ENCODE results near the gene HBG2. TPM values are rescaled to one million over a fixed set of nuclear protein-coding genes. Genes with fewer than 3 reads are reported as not detected.
A peak's percentile ranks its signal among the peaks of the same experiment; 100 is the strongest.

Gene HBG2
- total and polyA plus RNA-seq, 9 of the 15 experiments (the other 6 are each of a cell fraction or from before 2014, with no cell fraction given): 1,626 to 58,619 (median 10,515) TPM

DNA sequence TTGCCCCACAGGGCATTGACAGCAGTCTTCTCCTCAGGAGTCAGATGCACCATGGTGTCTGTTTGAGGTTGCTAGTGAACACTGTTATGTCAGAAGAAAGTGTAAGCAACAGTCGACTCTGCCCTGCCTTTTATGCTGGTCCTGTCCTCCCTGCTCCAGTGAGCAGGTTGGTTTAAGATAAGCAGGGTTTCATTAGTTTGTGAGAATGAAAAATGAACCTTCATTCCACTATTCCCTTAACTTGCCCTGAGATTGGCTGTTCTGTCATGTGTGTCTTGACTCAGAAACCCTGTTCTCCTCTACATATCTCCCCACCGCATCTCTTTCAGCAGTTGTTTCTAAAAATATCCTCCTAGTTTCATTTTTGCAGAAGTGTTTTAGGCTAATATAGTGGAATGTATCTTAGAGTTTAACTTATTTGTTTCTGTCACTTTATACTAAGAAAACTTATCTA lies 20.2 kb downstream of the HBG2 start, which contains the start of gene HBD (continued):
- TF ChIP-seq ZBTB12 (CRISPR knock-in tag; IDR thresholded peaks at IDR 0.05): no peak
- no peak for TF ChIP-seq ZNF764 (CRISPR knock-in tag; IDR thresholded peaks at IDR 0.05; ENCODE audit: low read depth)
- TF ChIP-seq HDAC3 (IDR thresholded peaks at IDR 0.05; ENCODE audit: borderline replicate concordance, partially characterized antibody): peak; percentile 39
- no peak for TF ChIP-seq TRIM25 (IDR thresholded peaks at IDR 0.05; ENCODE audit: borderline replicate concordance)
- no peak for TF ChIP-seq RBM34 (IDR thresholded peaks at IDR 0.05; ENCODE audit: borderline replicate concordance, insufficient read depth, low read length)
- no peak for TF ChIP-seq NELFE (IDR thresholded peaks at IDR 0.05; ENCODE audit: insufficient read depth, insufficient read length)
- TF ChIP-seq XRCC4 (IDR thresholded peaks at IDR 0.05; ENCODE audit: extremely low read depth, insufficient read depth, insufficient read length): no peak
- TF ChIP-seq, protein P1, sequence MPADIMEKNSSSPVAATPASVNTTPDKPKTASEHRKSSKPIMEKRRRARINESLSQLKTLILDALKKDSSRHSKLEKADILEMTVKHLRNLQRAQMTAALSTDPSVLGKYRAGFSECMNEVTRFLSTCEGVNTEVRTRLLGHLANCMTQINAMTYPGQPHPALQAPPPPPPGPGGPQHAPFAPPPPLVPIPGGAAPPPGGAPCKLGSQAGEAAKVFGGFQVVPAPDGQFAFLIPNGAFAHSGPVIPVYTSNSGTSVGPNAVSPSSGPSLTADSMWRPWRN (IDR thresholded peaks at IDR 0.05; ENCODE audit: low read depth): no peak
- 0 out of 2 replicates have a peak, but pooled peaks have one; percentile 11 for TF ChIP-seq ATF4 (CRISPR knock-in tag; IDR thresholded peaks at IDR 0.05)
- no peak for TF ChIP-seq FOXK1 (CRISPR knock-in tag; IDR thresholded peaks at IDR 0.05; ENCODE audit: borderline replicate concordance)
- peak; percentile 43; the same call in 1 of the 2 replicates for TF ChIP-seq ZNF24 (IDR thresholded peaks at IDR 0.05)
- TF ChIP-seq, protein P2, sequence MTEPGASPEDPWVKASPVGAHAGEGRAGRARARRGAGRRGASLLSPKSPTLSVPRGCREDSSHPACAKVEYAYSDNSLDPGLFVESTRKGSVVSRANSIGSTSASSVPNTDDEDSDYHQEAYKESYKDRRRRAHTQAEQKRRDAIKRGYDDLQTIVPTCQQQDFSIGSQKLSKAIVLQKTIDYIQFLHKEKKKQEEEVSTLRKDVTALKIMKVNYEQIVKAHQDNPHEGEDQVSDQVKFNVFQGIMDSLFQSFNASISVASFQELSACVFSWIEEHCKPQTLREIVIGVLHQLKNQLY (CRISPR knock-in tag; conservative IDR thresholded peaks at IDR 0.05): no peak
- peak; percentile 69; the same call in 1 of the 2 replicates for TF ChIP-seq SMARCA4 (IDR thresholded peaks at IDR 0.05)
- no peak for TF ChIP-seq ZNF253 (CRISPR knock-in tag; conservative IDR thresholded peaks at IDR 0.05)
- no peak for TF ChIP-seq CHD4 (IDR thresholded peaks at IDR 0.05; ENCODE audit: insufficient read depth, insufficient replicate concordance, low read depth, low read length, poor library complexity, severe bottlenecking)
- no peak for TF ChIP-seq GATAD2B (IDR thresholded peaks at IDR 0.05; ENCODE audit: borderline replicate concordance)
- TF ChIP-seq MCM2 (IDR thresholded peaks at IDR 0.05; ENCODE audit: low read depth): no peak
- peak; percentile 54 for TF ChIP-seq FOSL1 (tag; conservative IDR thresholded peaks at IDR 0.05)
- no peak for TF ChIP-seq CEBPB (tag; IDR thresholded peaks at IDR 0.05)
- TF ChIP-seq, protein P3, sequence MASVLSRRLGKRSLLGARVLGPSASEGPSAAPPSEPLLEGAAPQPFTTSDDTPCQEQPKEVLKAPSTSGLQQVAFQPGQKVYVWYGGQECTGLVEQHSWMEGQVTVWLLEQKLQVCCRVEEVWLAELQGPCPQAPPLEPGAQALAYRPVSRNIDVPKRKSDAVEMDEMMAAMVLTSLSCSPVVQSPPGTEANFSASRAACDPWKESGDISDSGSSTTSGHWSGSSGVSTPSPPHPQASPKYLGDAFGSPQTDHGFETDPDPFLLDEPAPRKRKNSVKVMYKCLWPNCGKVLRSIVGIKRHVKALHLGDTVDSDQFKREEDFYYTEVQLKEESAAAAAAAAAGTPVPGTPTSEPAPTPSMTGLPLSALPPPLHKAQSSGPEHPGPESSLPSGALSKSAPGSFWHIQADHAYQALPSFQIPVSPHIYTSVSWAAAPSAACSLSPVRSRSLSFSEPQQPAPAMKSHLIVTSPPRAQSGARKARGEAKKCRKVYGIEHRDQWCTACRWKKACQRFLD (CRISPR knock-in tag; IDR thresholded peaks at IDR 0.05): no peak
- peak; percentile 87; the same call in 1 of the 2 replicates for TF ChIP-seq ZNF79 (CRISPR knock-in tag; IDR thresholded peaks at IDR 0.05; ENCODE audit: low read depth)
